Osteoblast (primary cell): ENCODE measurements around the gene LOXL1. TPM values are rescaled to one million over a fixed set of nuclear protein-coding genes. Genes with fewer than 3 reads are reported as not detected.

Experiments used
- DNase-seq: peaks from one replicate; pipeline ENCODE4 v3.0.0; 2011; ENCODE audit warnings: low spot score, mixed read lengths; ENCODE audit not compliant: insufficient read length; ENCODE audit errors: missing footprints
- H2AFZ ChIP-seq: 2 replicates; pipeline ENCODE4 v1.6.0; 2011; ENCODE audit warnings: mild to moderate bottlenecking, low read length
- H3K27ac ChIP-seq: 2 replicates; pipeline ENCODE4 v1.5.1; 2011; ENCODE audit warnings: mild to moderate bottlenecking, low read depth, low read length, moderate library complexity
- H3K27me3 ChIP-seq: 2 replicates; pipeline ENCODE4 v1.6.0; 2012; ENCODE audit warnings: mild to moderate bottlenecking, control low read depth, inconsistent platforms, low read length, moderate library complexity; ENCODE audit not compliant: insufficient read depth
- H3K36me3 ChIP-seq: 2 replicates; pipeline ENCODE4 v1.5.1; 2011; ENCODE audit warnings: mild to moderate bottlenecking, low read length, control low read depth, moderate library complexity; ENCODE audit not compliant: insufficient read depth
- H3K4me1 ChIP-seq: 2 replicates; pipeline ENCODE4 v1.5.1; 2011; ENCODE audit warnings: mild to moderate bottlenecking, low read length, control low read depth, moderate library complexity; ENCODE audit not compliant: insufficient read depth
- H3K4me2 ChIP-seq: 2 replicates; pipeline ENCODE4 v1.6.0; 2011; ENCODE audit warnings: mild to moderate bottlenecking, low read length; ENCODE audit not compliant: insufficient read depth
- H3K4me3 ChIP-seq: fragments of 200-600 bp; sonication (generic); 3 replicates; pipeline ENCODE4 v1.5.1; 2012; ENCODE audit warnings: mild to moderate bottlenecking, low read length, inconsistent platforms; ENCODE audit not compliant: insufficient read depth
- H3K79me2 ChIP-seq: 2 replicates; pipeline ENCODE4 v1.6.0; 2012; ENCODE audit warnings: mild to moderate bottlenecking, low read length, control low read depth, inconsistent platforms; ENCODE audit not compliant: insufficient read depth
- H3K9me3 ChIP-seq: 2 replicates; pipeline ENCODE4 v1.5.1; 2011; ENCODE audit warnings: low read depth, low read length, control low read depth
- H4K20me1 ChIP-seq: 2 replicates; pipeline ENCODE4 v1.6.0; 2012; ENCODE audit warnings: mild to moderate bottlenecking, low read length, control low read depth; ENCODE audit not compliant: insufficient read depth
- CTCF ChIP-seq: IDR thresholded peaks from 2 replicates; pipeline ENCODE4 v1.5.1; 2011; ENCODE audit warnings: mild to moderate bottlenecking, low read depth, low read length, moderate library complexity; ENCODE audit errors: extremely low read depth
- total RNA-seq: library from RNA; depleted of rRNA; stranded (reverse); fragments of >200 nt; gene quantifications from 2 replicates; pipeline ENCODE4 v1.2.3, GENCODE V29; 2012

LOXL1 gene
- total RNA-seq, 1 donor: 246 TPM

DNA sequence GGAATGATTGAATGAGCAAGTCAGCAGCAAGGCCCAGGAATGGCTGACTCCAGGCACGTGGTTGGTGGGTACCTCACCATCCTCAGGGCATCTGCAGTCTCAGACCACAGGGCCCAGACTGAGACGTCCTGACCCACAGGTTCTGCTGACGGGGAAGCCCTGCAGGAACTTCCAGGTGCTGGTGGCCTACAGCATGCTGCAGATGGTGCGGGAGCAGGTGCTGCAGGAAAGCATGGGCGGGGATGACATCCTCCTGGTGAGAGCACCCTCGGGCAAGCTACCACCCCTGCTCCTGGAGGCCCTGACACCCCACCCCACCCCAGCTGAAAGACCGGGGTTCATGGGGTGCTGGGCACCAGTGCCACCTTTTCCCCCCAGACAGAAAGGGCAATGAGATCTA lies 38.8 kb upstream of the LOXL1 start:
- Histone ChIP-seq H3K27me3 (peaks cover 30% of the 10 kb centered on the region), H2AFZ (no peak overlapping the region), H3K27ac (no peak overlapping the region), H3K79me2 (no peaks in the 10 kb centered on the region), H3K4me1 (no peaks in the 10 kb centered on the region), H3K9me3 (no peaks in the 10 kb centered on the region), H3K36me3 (no peaks in the 10 kb centered on the region), H4K20me1 (no peaks in the 10 kb centered on the region), H3K4me2 (no peak overlapping the region), H3K4me3 (no peak overlapping the region)
- TF ChIP-seq CTCF: no peak
- DNase-seq: no peak

DNA sequence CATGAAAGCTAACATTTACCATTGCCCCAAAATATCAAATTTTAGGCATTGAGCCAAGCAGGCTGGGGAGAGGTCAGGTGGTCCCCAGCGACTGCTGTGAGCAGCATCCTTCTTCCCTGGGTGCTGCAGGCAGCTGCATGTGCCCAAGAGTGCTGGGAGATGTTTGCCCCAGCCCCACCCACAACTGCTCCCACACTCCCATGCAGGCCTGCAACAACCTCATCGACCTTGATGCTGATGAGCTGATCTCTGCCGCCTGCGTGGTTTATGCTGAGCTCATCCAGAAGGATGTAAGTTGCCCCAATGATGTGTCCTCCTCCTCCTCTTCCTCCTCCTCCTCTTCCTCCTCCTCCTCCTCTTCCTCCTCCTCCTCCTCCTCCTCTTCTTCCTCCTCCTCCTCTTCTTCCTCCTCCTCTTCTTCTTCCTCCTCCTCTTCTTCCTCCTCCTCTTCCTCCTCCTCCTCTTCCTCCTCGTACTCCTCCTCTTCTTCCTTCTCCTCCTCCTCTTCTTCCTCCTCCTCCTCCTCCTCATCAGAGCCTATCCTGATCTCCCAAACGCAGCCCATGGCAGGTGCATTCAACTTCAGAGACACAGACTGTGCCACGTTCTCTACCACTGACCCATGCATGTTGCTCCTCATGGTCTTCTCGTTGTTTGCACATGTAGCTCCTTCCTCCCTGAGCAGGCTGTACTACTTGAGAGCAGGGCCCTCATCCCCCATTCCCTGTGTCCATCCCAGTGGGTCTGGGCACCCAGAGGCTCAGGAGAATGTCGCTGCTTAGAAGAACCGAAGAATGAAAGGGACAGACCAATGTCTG lies 37.8 kb upstream of the LOXL1 start:
- Histone ChIP-seq H3K4me3 (no peak overlapping the region), H3K36me3 (no peaks in the 10 kb centered on the region), H3K4me1 (no peaks in the 10 kb centered on the region), H3K4me2 (no peak overlapping the region), H3K27me3 (peaks cover 28% of the 10 kb centered on the region), H3K9me3 (no peaks in the 10 kb centered on the region), H4K20me1 (no peaks in the 10 kb centered on the region), H3K79me2 (no peaks in the 10 kb centered on the region), H2AFZ (no peak overlapping the region), H3K27ac (no peak overlapping the region)
- no peak for TF ChIP-seq CTCF
- no peak for DNase-seq

- no peak overlapping the region for H3K4me2 ChIP-seq
- no peaks in the 10 kb centered on the region for H3K79me2 ChIP-seq
- no peaks in the 10 kb centered on the region for H4K20me1 ChIP-seq
- DNase-seq: no peak
- peaks cover 28% of the 10 kb centered on the region for H3K27me3 ChIP-seq
- H3K36me3 ChIP-seq: no peaks in the 10 kb centered on the region
- H3K27ac ChIP-seq: no peak overlapping the region
- H3K4me1 ChIP-seq: no peaks in the 10 kb centered on the region
- no peak overlapping the region for H3K4me3 ChIP-seq
- H2AFZ ChIP-seq: no peak overlapping the region
- H3K9me3 ChIP-seq: no peaks in the 10 kb centered on the region
- no peak for TF ChIP-seq CTCF
These were observed 37.1 kb upstream of the LOXL1 start for GRCh38 chr15:73889053-73889761.

GRCh38 chr15:73889762-73890124 lies 36.5 kb upstream of the LOXL1 start:
- Histone ChIP-seq H3K9me3 (no peaks in the 10 kb centered on the region), H3K4me2 (no peak overlapping the region), H2AFZ (no peak overlapping the region), H3K79me2 (no peaks in the 10 kb centered on the region), H3K4me3 (no peak overlapping the region), H3K27ac (no peak overlapping the region), H3K4me1 (no peaks in the 10 kb centered on the region), H3K27me3 (peaks cover 23% of the 10 kb centered on the region), H3K36me3 (no peaks in the 10 kb centered on the region), H4K20me1 (no peaks in the 10 kb centered on the region)
- no peak for TF ChIP-seq CTCF
- no peak for DNase-seq
